Measurements from ENCODE around the gene TFCP2.

- TF ChIP-seq CTCF (IDR thresholded peaks at IDR 0.05) = no peak
- TF ChIP-seq POLR2A (IDR thresholded peaks at IDR 0.05) = no peak
These were observed 46.6 kb downstream of the TFCP2 start for GRCh38 chr12:51126297-51126696.

Data from right lobe of liver (tissue), 4 donors.